ENCODE data around the gene TNIK. TPM values are rescaled to one million over a fixed set of nuclear protein-coding genes. Genes with fewer than 3 reads are reported as not detected.

Gene TNIK
- total and polyA plus RNA-seq, 10 of the 15 experiments (the other 5 are each of a cell fraction or from before 2014, with no cell fraction given) = 13.9 to 74.3 (median 48.2) TPM

DNA sequence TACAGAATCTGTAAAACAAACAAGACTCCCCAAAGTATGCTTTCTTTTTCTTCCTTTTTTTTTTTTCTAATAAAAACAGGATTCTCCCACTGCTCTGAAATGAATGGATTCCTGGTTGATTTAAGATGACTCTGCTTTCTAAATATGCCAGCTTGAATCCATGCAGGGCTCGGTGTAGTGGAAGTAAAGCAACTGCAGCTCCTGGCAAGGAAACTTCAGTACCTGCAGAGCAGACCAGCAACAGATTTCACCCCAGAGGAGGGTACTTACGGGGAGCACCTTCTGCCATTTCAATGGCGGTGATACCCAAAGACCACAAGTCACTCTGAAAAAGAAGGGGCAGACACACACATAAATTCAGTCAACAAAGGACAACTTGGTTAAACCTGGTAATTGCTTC is 283.1 kb downstream of the TNIK start (continued):
- TF ChIP-seq ZNF217 (IDR thresholded peaks at IDR 0.05) = no peak

DNA sequence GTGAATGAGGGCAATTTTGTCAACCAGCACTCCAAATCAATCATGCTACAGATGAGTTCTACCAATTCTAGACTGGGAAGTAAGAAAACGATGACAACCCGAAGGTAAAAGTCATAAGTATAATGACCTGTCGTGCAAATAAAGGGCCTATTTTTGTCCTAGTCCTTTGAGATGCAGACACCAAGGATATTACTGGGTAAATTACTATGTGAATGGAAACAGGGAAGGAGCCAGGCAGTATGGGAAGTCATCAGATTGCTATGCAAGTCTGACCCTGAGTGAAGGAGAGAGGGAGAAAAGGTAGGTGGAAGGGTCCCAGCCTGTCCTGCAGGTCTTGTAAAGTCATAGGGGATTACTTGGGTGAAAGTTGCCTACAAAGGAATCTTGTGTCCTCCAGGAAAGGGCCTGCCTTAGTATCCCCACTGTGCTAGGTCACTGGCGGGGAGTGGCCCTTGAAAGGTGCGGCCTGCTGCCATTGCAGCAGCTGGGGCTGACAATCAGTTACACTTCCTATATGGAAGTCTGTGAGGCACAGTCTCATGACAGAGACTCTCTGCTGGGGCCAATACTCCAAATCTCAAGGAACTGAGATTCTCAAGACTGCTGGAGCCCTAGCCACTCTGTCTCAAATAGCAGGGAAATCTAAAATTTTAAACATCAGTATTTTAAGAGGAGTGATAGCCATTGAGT is 283.8 kb downstream of the TNIK start:
- intact Hi-C loops (cut with micrococcal nuclease; ENCODE audit: unreplicated experiment) (no loop called here), in situ Hi-C loops (cut with MboI) (no loop called here)
- no peak overlapping the region for H3K4me3 ChIP-seq
- H4K20me1 ChIP-seq (ENCODE audit: control insufficient read depth, insufficient read depth) = no peaks in the 10 kb centered on the region
- FAIRE-seq (no peak), ATAC-seq (no peak), DNase-seq (ENCODE audit: low read depth, low spot score) (no peak)
- WGBS (ENCODE audit: insufficient coverage, insufficient replicate concordance, low lambda C conversion rate, missing lambda C conversion rate) = 97% methylated on average over 5 of the region's 5 CpGs
- H3K4me1 ChIP-seq (ENCODE audit: control insufficient read depth, insufficient read depth, low read length) = no peaks in the 10 kb centered on the region
- RAD21 ChIA-PET (ENCODE audit: unreplicated experiment) = no interaction called here
- no peak overlapping the region for H3K27ac ChIP-seq (ENCODE audit: control insufficient read depth, insufficient read depth)
- peaks cover 2% of the 10 kb centered on the region for H3K79me2 ChIP-seq (ENCODE audit: control insufficient read depth, insufficient read depth, low read length)
- H3K9me3 ChIP-seq (replicated peaks; ENCODE audit: control insufficient read depth, insufficient read depth, low read length) = no peaks in the 10 kb centered on the region; the same call in 2 of the 3 replicates
- no peak overlapping the region for H3K9ac ChIP-seq (ENCODE audit: control insufficient read depth, insufficient read depth, low read length)
- no peak overlapping the region for H3K4me2 ChIP-seq (ENCODE audit: control insufficient read depth, insufficient read depth)
- TF ChIP-seq JUND (IDR thresholded peaks at IDR 0.05; ENCODE audit: low read depth, low read length) (no peak), ESRRA (IDR thresholded peaks at IDR 0.05; ENCODE audit: low read length) (no peak), ZBED1 (IDR thresholded peaks at IDR 0.05; ENCODE audit: borderline replicate concordance) (no peak), PAX5 (IDR thresholded peaks at IDR 0.05; ENCODE audit: borderline replicate concordance, low read depth, low read length) (no peak)
- TF ChIP-seq, protein P1, sequence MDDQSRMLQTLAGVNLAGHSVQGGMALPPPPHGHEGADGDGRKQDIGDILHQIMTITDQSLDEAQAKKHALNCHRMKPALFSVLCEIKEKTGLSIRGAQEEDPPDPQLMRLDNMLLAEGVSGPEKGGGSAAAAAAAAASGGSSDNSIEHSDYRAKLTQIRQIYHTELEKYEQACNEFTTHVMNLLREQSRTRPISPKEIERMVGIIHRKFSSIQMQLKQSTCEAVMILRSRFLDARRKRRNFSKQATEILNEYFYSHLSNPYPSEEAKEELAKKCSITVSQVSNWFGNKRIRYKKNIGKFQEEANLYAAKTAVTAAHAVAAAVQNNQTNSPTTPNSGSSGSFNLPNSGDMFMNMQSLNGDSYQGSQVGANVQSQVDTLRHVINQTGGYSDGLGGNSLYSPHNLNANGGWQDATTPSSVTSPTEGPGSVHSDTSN (IDR thresholded peaks at IDR 0.05; ENCODE audit: insufficient replicate concordance, low read depth, low read length) = no peak
- SMC1A ChIA-PET (ENCODE audit: uncharacterized antibody, unreplicated experiment) = interaction anchor here (1.4 to 3.7 kb wide), 3 partner anchors 10 to 389 kb away, joined by 6 to 19 read pairs (median 8); no protein-coding TSS in a partner anchor
- POLR2A ChIA-PET = interaction anchor here (1.4 kb wide), 1 partner anchor 137 kb away, joined by 3 read pairs; no protein-coding TSS in a partner anchor
- no peaks in the 10 kb centered on the region for H3K27me3 ChIP-seq (replicated peaks in 1 of 2; ENCODE audit: control insufficient read depth in 2 of 2, insufficient read depth in 2 of 2, low read length in 1 of 2)
- BruUV-seq (replicated peaks) = no TSS peak
- peaks cover 17 to 46% of the 10 kb centered on the region in 2 experiments for H3K36me3 ChIP-seq (ENCODE audit: control insufficient read depth in 2 of 2, insufficient read depth in 2 of 2, low read length in 1 of 2)
- H2AFZ ChIP-seq (ENCODE audit: control insufficient read depth, low read depth, low read length) = no peak overlapping the region
- CTCF ChIA-PET = no interaction called here

Data from GM12878 (cell line).